Endothelial cell of umbilical vein (primary cell): ENCODE results near the gene PUDP. TPM values are rescaled to one million over a fixed set of nuclear protein-coding genes. Genes with fewer than 3 reads are reported as not detected.

Source experiments
- BruUV-seq: library from RNA; stranded (reverse); fragments of 400-500 nt; replicated peaks from 2 replicates; lab custom pipeline; 2021; lab: Mats Ljungman, UMichigan
- CTCF ChIA-PET: fragments of 300-600, 350-600 bp; sonication (Branson Sonifier 250); formaldehyde crosslinking; loops from one replicate; lab custom pipeline; 2021; ENCODE audit warnings: antibody characterized with exemption, inconsistent platforms; lab: Charles Lee
- POLR2A ChIA-PET: fragments of 300-600, 350-600 bp; sonication (Branson Sonifier 250); formaldehyde crosslinking; loops from one replicate; lab custom pipeline; 2021; ENCODE audit warnings: antibody characterized with exemption, inconsistent platforms; lab: Charles Lee
- DNase-seq: peaks from one replicate; pipeline ENCODE4 v3.0.0-alpha.2; 2011; ENCODE audit warnings: low read depth, low spot score
- FAIRE-seq: peaks from 2 replicates; lab custom pipeline; 2011; peaks lifted over from hg19 to GRCh38; lab: Jason Lieb, UNC
- H2AFZ ChIP-seq: 2 replicates; pipeline ENCODE4 v1.6.0; 2012; ENCODE audit warnings: low read depth, low read length, control low read depth, inconsistent platforms
- H3K27ac ChIP-seq: 2 replicates; pipeline ENCODE4 v1.5.1; 2011; ENCODE audit warnings: low read depth, mild to moderate bottlenecking, control low read depth, low read length, moderate library complexity; ENCODE audit not compliant: insufficient read depth
- H3K27me3 ChIP-seq, 2 experiments: 2 replicates each; pipeline versions ENCODE4 v1.6.0 to v1.6.1; 2011; ENCODE audit warnings: low read length in 2 of 2, mixed read lengths in 1 of 2; ENCODE audit not compliant: control insufficient read depth in 2 of 2, insufficient read depth in 2 of 2
- H3K36me3 ChIP-seq, 2 experiments: 2 replicates in 1 of 2; 3 replicates in 1 of 2; pipeline ENCODE4 v1.5.1; 2011; ENCODE audit warnings: low read length in 2 of 2, mild to moderate bottlenecking in 1 of 2, moderate library complexity in 1 of 2; ENCODE audit not compliant: control insufficient read depth in 2 of 2, insufficient read depth in 2 of 2; ENCODE audit errors: extremely low read depth in 1 of 2
- H3K4me1 ChIP-seq: 3 replicates; pipeline ENCODE4 v1.5.1; 2011; ENCODE audit warnings: mild to moderate bottlenecking, low read length; ENCODE audit not compliant: control insufficient read depth, insufficient read depth; ENCODE audit errors: extremely low read depth
- H3K4me2 ChIP-seq: 2 replicates; pipeline ENCODE4 v1.6.1; 2011; ENCODE audit warnings: low read length, control low read depth, mixed read lengths; ENCODE audit not compliant: insufficient read depth
- H3K4me3 ChIP-seq, 3 experiments: fragments of 200-600 bp in 1 of 3; sonication (generic), shearing (Covaris generic) in 1 of 3; replicated peaks in 1 of 3; 2 replicates each; pipeline ENCODE4 v1.5.1; 2011 to 2016; ENCODE audit warnings: control low read depth in 3 of 3, low read length in 3 of 3, mild to moderate bottlenecking in 2 of 3, inconsistent platforms in 1 of 3, low read depth in 1 of 3, moderate library complexity in 1 of 3; ENCODE audit not compliant: insufficient read depth in 1 of 3
- H3K79me2 ChIP-seq: 2 replicates; pipeline ENCODE4 v1.6.0; 2012; ENCODE audit warnings: low read length, inconsistent platforms; ENCODE audit not compliant: control insufficient read depth, insufficient read depth
- H3K9ac ChIP-seq: replicated peaks from 2 replicates; pipeline ENCODE3; 2011; ENCODE audit warnings: low read length, control low read depth; ENCODE audit not compliant: insufficient read depth; ENCODE audit errors: extremely low read depth
- H3K9me1 ChIP-seq: replicated peaks from 3 replicates; pipeline ENCODE4 v1.6.0; 2011; ENCODE audit warnings: mild to moderate bottlenecking, low read length; ENCODE audit not compliant: control insufficient read depth, insufficient read depth; ENCODE audit errors: extremely low read depth
- H3K9me3 ChIP-seq: replicated peaks from 2 replicates; pipeline ENCODE4 v1.5.1; 2012; ENCODE audit warnings: low read length, inconsistent platforms; ENCODE audit not compliant: control insufficient read depth, insufficient read depth
- H4K20me1 ChIP-seq: replicated peaks from 2 replicates; pipeline ENCODE3; 2011; ENCODE audit warnings: mild to moderate bottlenecking, low read length; ENCODE audit not compliant: control insufficient read depth, insufficient read depth; ENCODE audit errors: extremely low read depth
- EZH2 ChIP-seq: IDR thresholded peaks from 2 replicates; pipeline ENCODE4 v1.6.1; 2012; ENCODE audit warnings: borderline replicate concordance, low read depth, mild to moderate bottlenecking, moderate library complexity, low read length, inconsistent platforms; ENCODE audit not compliant: severe bottlenecking
- FOS ChIP-seq: IDR thresholded peaks from 2 replicates; pipeline ENCODE4 v1.6.1; 2011; ENCODE audit warnings: mild to moderate bottlenecking, low read length, moderate library complexity, borderline replicate concordance; ENCODE audit not compliant: insufficient read depth
- GATA2 ChIP-seq: IDR thresholded peaks from 2 replicates; pipeline ENCODE4 v1.7.0; 2011; ENCODE audit warnings: low read depth, mild to moderate bottlenecking, moderate library complexity, mixed read lengths, low read length; ENCODE audit not compliant: insufficient read length, insufficient read depth
- JUN ChIP-seq: IDR thresholded peaks from 2 replicates; pipeline ENCODE4 v1.6.1; 2011; ENCODE audit warnings: borderline replicate concordance, low read depth; ENCODE audit not compliant: insufficient read length, insufficient read depth
- MYC ChIP-seq: IDR thresholded peaks from one replicate; pipeline ENCODE4 v1.6.1; 2011; ENCODE audit warnings: mild to moderate bottlenecking, low read depth, low read length
- POLR2A ChIP-seq: IDR thresholded peaks from 2 replicates; pipeline ENCODE4 v1.6.1; 2012; ENCODE audit warnings: low read depth, mild to moderate bottlenecking, control low read depth, low read length
- POLR2AphosphoS5 ChIP-seq: IDR thresholded peaks from 2 replicates; pipeline ENCODE4 v1.6.1; 2012; ENCODE audit warnings: low read depth, mild to moderate bottlenecking, control low read depth, low read length, moderate library complexity; ENCODE audit not compliant: insufficient read depth
- dilution Hi-C: fragments of 300-500 bp; cut with MboI; formaldehyde crosslinking; loops from one replicate; pipeline ENCODE4 v1.15.0; 2019; ENCODE audit warnings: low sequenced_read_pairs; ENCODE audit not compliant: extremely low pct_ligation_motif_present
- intact Hi-C: fragments of 100-400 bp; cut with micrococcal nuclease; formaldehyde crosslinking; loops from one replicate; pipeline ENCODE4 v1.10.0; 2022
- polyA plus RNA-seq, 4 experiments: library from polyadenylated mRNA; depleted of rRNA in 3 of 4; stranded (reverse) in 3 of 4; unstranded in 1 of 4; fragments of >200 nt; gene quantifications; 2 replicates each; pipeline versions ENCODE4 v1.2.1 to v1.2.3, GENCODE V29; 2011 to 2012; ENCODE audit warnings: missing spikeins in 1 of 4
- total RNA-seq: library from RNA; stranded (reverse); gene quantifications from 2 replicates; pipeline ENCODE4 v1.2.3, GENCODE V29; 2021
- TF ChIP-seq, protein P1 (sequence below), 2 donors: IDR thresholded peaks; 1 replicate in 1 of 2; 2 replicates in 1 of 2; pipeline ENCODE4 v1.5.1; 2011; ENCODE audit warnings: low read length in 2 of 2, mild to moderate bottlenecking in 2 of 2, moderate library complexity in 2 of 2, control low read depth in 1 of 2, inconsistent platforms in 1 of 2, low read depth in 1 of 2; ENCODE audit not compliant: insufficient read depth in 1 of 2; ENCODE audit errors: extremely low read depth in 1 of 2
- TF ChIP-seq, protein P2 (sequence below): IDR thresholded peaks from 2 replicates; pipeline ENCODE4 v1.6.1; 2011; ENCODE audit not compliant: insufficient read depth, insufficient read length

Gene PUDP
- total and polyA plus RNA-seq, 2 donors (not counting 3 experiments of a cell fraction or from before 2014, with no cell fraction given): 17.3 to 22.5 TPM

DNA sequence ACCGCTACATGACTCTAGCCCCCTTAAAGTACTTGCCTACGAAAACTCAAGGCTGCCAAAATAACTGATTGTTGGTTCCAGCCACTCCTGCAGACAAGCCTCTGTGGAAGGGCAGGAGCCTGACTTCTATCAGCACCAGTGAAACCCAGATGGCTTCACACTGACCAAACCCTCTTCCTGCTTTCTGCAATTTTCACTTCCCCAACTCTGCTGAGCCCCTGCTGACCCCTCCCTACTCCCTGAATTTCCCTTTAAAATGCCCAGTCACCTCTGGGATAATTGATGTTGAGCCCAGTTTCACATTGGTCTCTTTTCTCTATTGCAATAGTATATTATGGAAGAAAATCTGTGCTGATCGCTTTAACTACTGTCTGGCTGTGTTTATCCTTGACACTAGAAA is 62.1 kb downstream of the PUDP start:
- Histone ChIP-seq H3K4me1 (peaks cover 18% of the 10 kb centered on the region), H3K27ac (no peak overlapping the region), H3K9me3 (no peaks in the 10 kb centered on the region), H3K9me1 (no peaks in the 10 kb centered on the region), H2AFZ (no peak overlapping the region), H3K27me3 (no peaks in the 10 kb centered on the region), H4K20me1 (no peaks in the 10 kb centered on the region), H3K4me2 (no peak overlapping the region), H3K4me3 (no peak overlapping the region), H3K79me2 (peaks cover 4% of the 10 kb centered on the region), H3K36me3 (no peaks in the 10 kb centered on the region), H3K9ac (no peak overlapping the region)
- TF ChIP-seq MYC: no peak
- TF ChIP-seq EZH2: no peak
- TF ChIP-seq, protein P1, sequence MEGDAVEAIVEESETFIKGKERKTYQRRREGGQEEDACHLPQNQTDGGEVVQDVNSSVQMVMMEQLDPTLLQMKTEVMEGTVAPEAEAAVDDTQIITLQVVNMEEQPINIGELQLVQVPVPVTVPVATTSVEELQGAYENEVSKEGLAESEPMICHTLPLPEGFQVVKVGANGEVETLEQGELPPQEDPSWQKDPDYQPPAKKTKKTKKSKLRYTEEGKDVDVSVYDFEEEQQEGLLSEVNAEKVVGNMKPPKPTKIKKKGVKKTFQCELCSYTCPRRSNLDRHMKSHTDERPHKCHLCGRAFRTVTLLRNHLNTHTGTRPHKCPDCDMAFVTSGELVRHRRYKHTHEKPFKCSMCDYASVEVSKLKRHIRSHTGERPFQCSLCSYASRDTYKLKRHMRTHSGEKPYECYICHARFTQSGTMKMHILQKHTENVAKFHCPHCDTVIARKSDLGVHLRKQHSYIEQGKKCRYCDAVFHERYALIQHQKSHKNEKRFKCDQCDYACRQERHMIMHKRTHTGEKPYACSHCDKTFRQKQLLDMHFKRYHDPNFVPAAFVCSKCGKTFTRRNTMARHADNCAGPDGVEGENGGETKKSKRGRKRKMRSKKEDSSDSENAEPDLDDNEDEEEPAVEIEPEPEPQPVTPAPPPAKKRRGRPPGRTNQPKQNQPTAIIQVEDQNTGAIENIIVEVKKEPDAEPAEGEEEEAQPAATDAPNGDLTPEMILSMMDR (IDR thresholded peaks at IDR 0.05; ENCODE audit: extremely low read depth in 1 of 2, insufficient read depth in 1 of 2, low read depth in 1 of 2, low read length in 2 of 2): no peak
- no peak for TF ChIP-seq FOS
- no peak for TF ChIP-seq POLR2AphosphoS5
- no peak for TF ChIP-seq POLR2A
- TF ChIP-seq, protein P2, sequence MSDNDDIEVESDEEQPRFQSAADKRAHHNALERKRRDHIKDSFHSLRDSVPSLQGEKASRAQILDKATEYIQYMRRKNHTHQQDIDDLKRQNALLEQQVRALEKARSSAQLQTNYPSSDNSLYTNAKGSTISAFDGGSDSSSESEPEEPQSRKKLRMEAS: no peak
- TF ChIP-seq GATA2: no peak
- TF ChIP-seq JUN: no peak
- FAIRE-seq (no peak), DNase-seq (no peak)
- POLR2A ChIA-PET: no interaction called here
- intact Hi-C loops (no loop called here), dilution Hi-C loops (no loop called here)
- no TSS peak for BruUV-seq
- CTCF ChIA-PET: no interaction called here
